ENCODE measurements around the gene SPART.
"Not testable (repeated sequence)": the region's sequence is repeated elsewhere in the genome, so short reads cannot be mapped to it uniquely, and the experiment has no call there.

SPART gene

GRCh38 chr13:36354842-36355623 lies 8.8 kb upstream of the SPART start:
- no peak for DNase-seq (ENCODE audit: low read depth)

DNA sequence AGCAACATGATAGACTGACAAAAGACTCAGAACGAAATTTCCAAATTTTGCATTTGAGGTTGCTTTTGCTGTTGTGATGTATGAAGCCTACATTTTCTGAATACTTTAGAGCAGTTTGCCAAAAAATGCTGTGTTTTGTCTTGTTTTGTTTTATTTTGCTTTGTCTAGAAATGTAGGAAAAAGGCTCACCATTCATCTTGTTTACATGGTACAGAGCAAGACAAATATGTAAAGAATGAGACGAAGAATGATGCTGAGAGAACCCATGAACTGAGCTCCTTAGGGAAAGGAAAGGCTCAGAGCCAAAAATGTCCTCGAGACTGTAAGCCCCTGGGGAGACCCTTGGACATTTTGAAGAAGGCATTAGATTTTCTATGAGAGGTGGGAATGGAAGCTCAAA lies 6.8 kb upstream of the SPART start:
- no peak for DNase-seq (ENCODE audit: low read depth)

- DNase-seq (ENCODE audit: low read depth) = no peak
These were observed 6.2 kb upstream of the SPART start for GRCh38 chr13:36352350-36352749.

- DNase-seq (ENCODE audit: low read depth) = no peak
These were observed 1.5 kb upstream of the SPART start for GRCh38 chr13:36347531-36348210.

DNA sequence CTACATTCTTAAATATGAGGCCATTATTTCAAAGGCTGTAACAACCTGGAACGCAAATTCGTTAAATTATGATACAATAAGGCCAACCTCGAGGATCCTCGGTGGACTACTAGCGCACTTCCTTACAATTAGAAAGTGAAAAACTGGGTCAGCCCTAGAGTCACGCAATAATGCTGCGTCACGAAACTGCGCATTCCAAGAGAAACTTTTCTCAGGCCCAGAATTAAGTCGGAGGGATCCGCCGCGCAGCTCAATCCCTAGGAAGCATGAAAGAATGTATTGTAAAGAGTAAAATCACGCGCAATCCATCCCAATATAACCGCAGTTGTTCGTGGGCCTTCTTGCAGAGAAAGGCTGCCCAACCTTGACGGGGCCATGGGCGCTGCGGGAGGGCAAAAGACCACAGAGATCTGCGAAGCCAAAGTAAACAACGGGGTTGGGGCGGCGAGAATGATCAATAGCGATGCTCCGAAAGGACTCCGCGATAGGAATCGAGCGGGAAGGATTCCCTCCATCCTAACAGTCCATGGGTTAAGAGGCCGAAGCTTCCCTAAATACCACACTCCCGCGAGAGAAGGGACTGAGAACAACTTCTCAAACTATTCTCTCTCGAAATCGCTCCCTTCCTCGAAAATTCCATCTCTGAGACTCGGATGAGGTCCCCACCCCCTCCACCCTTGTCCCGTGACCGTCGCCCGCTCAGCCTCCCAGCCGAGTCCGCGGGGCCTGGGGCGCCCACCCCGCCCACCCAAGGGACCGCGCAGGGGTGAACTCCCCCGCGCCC lies 564 bp downstream of the SPART start:
- no peak for DNase-seq (ENCODE audit: low read depth)

- no peak for DNase-seq (ENCODE audit: low read depth)
These were observed 1.2 kb downstream of the SPART start for GRCh38 chr13:36344886-36345437.

- DNase-seq (ENCODE audit: low read depth) = no peak
These were observed 2.0 kb downstream of the SPART start for GRCh38 chr13:36344173-36344572.

- no peak for DNase-seq (ENCODE audit: low read depth)
These were observed 2.4 kb downstream of the SPART start for GRCh38 chr13:36343766-36344165.

GRCh38 chr13:36342715-36343114 lies 3.5 kb downstream of the SPART start:
- DNase-seq (ENCODE audit: low read depth) = no peak

DNA sequence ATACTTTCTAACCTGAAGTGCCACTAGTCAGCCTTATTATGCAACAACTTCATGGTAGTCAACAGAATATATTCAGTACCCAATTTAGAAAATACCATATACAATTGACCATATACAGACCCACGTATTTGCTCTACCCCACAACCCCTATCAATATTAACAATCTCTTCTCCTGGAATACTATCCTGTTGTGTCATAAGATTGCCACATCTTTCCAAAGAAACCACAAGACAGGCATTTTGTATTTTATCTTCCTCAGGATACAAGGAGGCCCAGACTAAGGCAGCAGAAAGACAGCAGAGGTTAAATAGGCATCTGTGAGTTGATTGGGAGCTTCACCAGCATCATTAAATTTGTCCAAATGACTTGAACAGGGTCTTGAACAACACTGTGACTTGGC lies 4.5 kb downstream of the SPART start:
- no peak for DNase-seq (ENCODE audit: low read depth)

GRCh38 chr13:36339600-36340155 lies 6.5 kb downstream of the SPART start:
- no peak for DNase-seq (ENCODE audit: low read depth)

GRCh38 chr13:36337938-36338641 lies 8.1 kb downstream of the SPART start:
- DNase-seq (ENCODE audit: low read depth) = no peak

- no peak for DNase-seq (ENCODE audit: low read depth)
These were observed 13.2 kb downstream of the SPART start for GRCh38 chr13:36332986-36333385.

GRCh38 chr13:36332255-36332654 lies 13.9 kb downstream of the SPART start:
- not testable (repeated sequence) for DNase-seq (ENCODE audit: low read depth)

DNA sequence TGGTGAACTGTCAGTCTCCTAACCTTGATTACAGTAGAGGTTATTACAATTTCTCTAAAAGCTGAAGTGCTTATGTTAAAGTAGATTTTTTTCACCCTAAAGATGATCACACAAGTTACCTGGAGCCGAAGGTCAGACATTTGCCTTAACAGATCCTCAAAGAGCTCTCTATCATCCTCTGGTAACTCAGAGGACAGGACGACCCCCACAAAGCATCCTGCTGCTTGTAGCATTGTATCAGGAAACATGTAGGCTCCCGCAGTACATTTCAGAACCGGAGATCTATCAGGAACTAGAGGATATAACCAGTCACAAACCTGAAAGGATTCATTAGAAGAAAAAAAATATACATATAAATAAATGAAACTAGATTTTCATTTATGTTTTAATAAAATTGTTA lies 14.9 kb downstream of the SPART start:
- DNase-seq (ENCODE audit: low read depth) = no peak

DNA sequence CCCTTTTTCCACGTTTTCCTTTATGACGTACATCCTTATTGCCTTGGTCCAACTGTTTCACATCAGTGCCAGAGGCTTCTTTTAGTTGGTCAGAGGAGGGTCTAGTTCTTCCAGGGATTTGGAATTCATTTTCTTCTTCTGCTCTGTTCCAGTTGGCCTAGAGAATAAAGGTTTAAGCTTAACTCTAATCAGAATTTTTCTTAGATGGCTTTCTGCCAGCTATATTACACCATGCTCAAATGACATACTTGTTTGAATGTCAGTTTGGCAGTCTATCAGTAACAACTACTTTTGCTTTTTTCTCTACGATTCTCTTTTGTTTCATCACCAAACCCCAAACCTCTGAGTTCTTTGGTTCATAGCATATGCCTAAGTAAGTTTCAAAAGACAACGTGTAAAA lies 16.8 kb downstream of the SPART start:
- DNase-seq (ENCODE audit: low read depth) = no peak

DNA sequence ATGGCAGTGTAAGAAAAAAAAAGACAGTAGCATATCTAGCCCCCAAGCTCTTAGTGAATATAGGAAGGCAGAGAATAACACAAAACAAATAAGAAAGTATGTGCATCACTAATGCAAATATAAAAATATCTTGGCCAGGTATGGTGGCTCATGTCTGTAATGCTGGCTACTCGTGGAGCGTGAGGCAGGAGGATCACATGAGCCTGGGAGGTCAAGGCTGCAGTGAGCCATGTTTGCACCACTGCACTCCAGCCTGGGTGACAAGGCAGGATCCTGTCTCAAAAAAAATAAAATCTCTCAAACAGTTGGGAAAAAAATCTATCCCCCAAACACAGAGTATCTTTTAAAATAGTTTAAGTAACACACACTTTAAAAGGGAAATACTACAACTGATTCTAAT lies 17.4 kb downstream of the SPART start:
- no peak for DNase-seq (ENCODE audit: low read depth)

DNA sequence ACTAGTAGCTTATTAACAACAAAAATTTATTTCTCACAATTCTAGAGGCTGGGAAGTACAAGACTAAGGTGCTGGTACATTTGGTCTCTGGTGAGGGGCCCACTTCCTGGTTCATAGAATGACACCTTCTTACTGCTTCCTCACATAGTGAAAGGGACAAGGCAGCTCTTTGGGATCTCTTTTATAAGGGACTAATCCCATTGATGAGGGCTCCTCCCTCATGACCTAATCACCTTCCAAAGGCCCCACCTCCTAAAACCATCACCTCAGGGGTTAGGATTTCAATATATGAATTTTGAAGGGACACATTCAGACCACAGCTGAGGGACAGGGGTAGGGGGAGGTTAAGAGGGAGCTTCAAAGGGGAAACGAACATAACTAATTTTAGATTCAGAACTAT lies 20.3 kb downstream of the SPART start:
- no peak for DNase-seq (ENCODE audit: low read depth)

GRCh38 chr13:36324881-36325280 lies 21.3 kb downstream of the SPART start:
- DNase-seq (ENCODE audit: low read depth) = not testable (repeated sequence)

- DNase-seq (ENCODE audit: low read depth) = no peak
These were observed 22.1 kb downstream of the SPART start for GRCh38 chr13:36323951-36324566.

DNA sequence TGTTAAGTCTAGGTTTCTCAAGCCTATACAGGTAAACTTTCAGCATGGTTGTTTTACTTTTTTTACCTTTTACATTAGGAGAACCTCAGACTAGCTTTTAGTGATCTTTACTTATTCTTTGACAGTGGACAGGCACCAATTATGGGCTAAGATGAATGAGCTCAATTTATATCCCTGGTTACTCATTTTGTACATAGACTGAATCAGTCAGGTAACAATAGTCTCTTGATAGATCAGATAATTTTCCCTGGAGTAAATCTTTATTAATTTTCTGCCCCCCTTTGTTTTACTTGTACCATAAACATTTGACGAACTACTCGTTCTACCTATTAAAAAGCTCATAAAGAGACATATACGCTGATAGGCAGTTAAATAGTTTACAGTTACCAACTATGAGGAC lies 22.8 kb downstream of the SPART start:
- DNase-seq (ENCODE audit: low read depth) = no peak
